Measurements from ENCODE around the gene MRPL58.

Gene MRPL58

GRCh38 chr17:75061618-75062017 is 49.1 kb downstream of the MRPL58 start:
- no peak overlapping the region for H3K27ac ChIP-seq
- TF ChIP-seq, protein P1, sequence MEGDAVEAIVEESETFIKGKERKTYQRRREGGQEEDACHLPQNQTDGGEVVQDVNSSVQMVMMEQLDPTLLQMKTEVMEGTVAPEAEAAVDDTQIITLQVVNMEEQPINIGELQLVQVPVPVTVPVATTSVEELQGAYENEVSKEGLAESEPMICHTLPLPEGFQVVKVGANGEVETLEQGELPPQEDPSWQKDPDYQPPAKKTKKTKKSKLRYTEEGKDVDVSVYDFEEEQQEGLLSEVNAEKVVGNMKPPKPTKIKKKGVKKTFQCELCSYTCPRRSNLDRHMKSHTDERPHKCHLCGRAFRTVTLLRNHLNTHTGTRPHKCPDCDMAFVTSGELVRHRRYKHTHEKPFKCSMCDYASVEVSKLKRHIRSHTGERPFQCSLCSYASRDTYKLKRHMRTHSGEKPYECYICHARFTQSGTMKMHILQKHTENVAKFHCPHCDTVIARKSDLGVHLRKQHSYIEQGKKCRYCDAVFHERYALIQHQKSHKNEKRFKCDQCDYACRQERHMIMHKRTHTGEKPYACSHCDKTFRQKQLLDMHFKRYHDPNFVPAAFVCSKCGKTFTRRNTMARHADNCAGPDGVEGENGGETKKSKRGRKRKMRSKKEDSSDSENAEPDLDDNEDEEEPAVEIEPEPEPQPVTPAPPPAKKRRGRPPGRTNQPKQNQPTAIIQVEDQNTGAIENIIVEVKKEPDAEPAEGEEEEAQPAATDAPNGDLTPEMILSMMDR (conservative IDR thresholded peaks at IDR 0.05) = no peak

GRCh38 chr17:75063201-75063600 is 50.7 kb downstream of the MRPL58 start:
- H3K27ac ChIP-seq = no peak overlapping the region
- TF ChIP-seq, protein P1 (conservative IDR thresholded peaks at IDR 0.05) = no peak

DNA sequence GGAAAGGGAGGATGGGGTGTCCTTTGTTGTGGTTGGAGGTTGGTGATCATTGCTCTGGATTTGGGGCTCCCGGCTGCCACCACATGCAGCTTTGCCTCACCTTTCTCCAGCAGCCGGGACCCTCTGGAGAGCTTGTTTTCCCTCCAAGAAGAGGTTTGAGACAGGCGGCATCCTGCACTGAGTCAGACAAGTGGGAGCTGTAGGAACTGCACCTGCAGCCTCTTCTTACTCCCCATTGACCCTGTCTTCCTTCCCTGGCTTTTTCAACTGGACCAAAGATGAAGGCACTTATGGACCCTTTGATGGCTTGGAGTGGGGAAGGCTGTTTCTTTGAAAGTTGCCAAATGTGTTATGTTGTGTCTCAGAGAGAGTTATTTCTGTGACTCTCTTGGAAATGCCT is 51.2 kb downstream of the MRPL58 start:
- H3K27ac ChIP-seq = no peak overlapping the region
- TF ChIP-seq, protein P1 (conservative IDR thresholded peaks at IDR 0.05) = no peak

- TF ChIP-seq, protein P1 (conservative IDR thresholded peaks at IDR 0.05) = no peak
- H3K27ac ChIP-seq = no peak overlapping the region
These were observed 51.6 kb downstream of the MRPL58 start for GRCh38 chr17:75064040-75064439.

- H3K27ac ChIP-seq = no peak overlapping the region
- TF ChIP-seq, protein P1 (conservative IDR thresholded peaks at IDR 0.05) = no peak
These were observed 52.0 kb downstream of the MRPL58 start for GRCh38 chr17:75064460-75064859.

GRCh38 chr17:75064867-75065561 is 52.5 kb downstream of the MRPL58 start:
- TF ChIP-seq, protein P1 (conservative IDR thresholded peaks at IDR 0.05) = no peak
- H3K27ac ChIP-seq = no peak overlapping the region

GRCh38 chr17:75065562-75066151 is 53.2 kb downstream of the MRPL58 start:
- TF ChIP-seq, protein P1 (conservative IDR thresholded peaks at IDR 0.05) = no peak

More at GRCh38 chr17:75065562-75066151, 53.2 kb downstream of the MRPL58 start:
- no peak overlapping the region for H3K27ac ChIP-seq

Measured in VCaP (cell line).